Adipocyte (in vitro differentiated cells): Measurements from ENCODE around the gene PPIC.

Experiments used
- DNase-seq: peaks from one replicate; pipeline ENCODE4 v3.0.0-alpha.2; 2015; ENCODE audit warnings: low read depth
- H3K27me3 ChIP-seq: replicated peaks from 2 replicates; pipeline ENCODE4 v1.7.0; 2013; ENCODE audit warnings: mild to moderate bottlenecking, low read length, moderate library complexity; ENCODE audit not compliant: control insufficient read depth, insufficient read depth
- H3K36me3 ChIP-seq: 2 replicates; pipeline ENCODE4 v1.7.0; 2013; ENCODE audit warnings: low read length, mild to moderate bottlenecking, moderate library complexity; ENCODE audit not compliant: control insufficient read depth, insufficient read depth, severe bottlenecking
- H3K4me1 ChIP-seq: 2 replicates; pipeline ENCODE4 v1.7.0; 2013; ENCODE audit warnings: mild to moderate bottlenecking, low read length, moderate library complexity; ENCODE audit not compliant: control insufficient read depth, insufficient read depth
- H3K4me3 ChIP-seq: 2 replicates; pipeline ENCODE4 v1.7.0; 2013; ENCODE audit warnings: mild to moderate bottlenecking, low read length, moderate library complexity
- H3K9ac ChIP-seq: 2 replicates; pipeline ENCODE4 v1.7.0; 2013; ENCODE audit warnings: mild to moderate bottlenecking, low read length, moderate library complexity
- H3K9me3 ChIP-seq: 2 replicates; pipeline ENCODE4 v1.7.0; 2013; ENCODE audit warnings: mild to moderate bottlenecking, low read length, moderate library complexity; ENCODE audit not compliant: control insufficient read depth

PPIC gene

DNA sequence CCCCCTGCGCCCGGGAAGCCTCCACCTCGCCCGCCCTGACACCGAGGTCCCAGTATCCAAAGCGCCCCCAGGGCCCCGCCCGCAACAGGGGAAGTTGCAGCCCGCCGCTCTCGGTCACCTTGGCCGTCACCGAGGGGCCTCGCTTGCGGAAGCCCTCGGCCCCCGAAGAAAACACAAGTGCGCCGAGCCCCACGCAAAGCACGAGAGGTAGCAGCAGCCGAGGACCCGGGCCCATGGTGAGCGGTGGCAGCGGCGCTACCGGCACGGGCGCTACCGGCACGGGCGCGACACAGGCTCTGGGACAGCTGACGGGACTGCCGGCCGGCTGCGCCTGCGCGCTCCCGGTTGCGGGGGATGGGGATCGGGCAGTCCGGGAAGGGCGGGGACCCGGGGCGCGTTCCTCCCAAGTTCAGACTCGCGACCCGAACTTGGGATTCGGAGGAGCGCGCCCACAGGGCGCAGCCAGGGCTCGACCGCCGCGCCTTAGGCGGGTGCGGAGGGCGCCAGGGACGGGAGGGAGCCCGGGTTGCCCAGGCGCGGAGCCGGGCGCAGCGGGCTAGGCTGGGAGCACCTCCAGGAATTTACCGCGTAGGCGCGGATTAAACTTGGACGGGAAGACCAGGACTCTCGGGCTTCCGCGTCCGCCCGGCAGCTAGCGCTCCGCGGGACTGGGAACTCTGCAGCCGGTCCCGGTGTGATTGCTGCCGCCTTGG lies at the start of gene PPIC:
TSS of gene PPIC (minus strand) at position 335 of the 713 bp plus-strand sequence. CDS start at position 235, 100 bp downstream.
- DNase-seq = peak; percentile 91
- Histone ChIP-seq H3K4me3 (peak within 1 kb of the TSS; percentile 92), H3K9ac (peak within 1 kb of the TSS; percentile 92), H3K36me3 (no peaks in the 10 kb centered on the region), H3K27me3 (no peaks in the 10 kb centered on the region), H3K4me1 (peaks cover 12% of the 10 kb centered on the region), H3K9me3 (no peaks in the 10 kb centered on the region)

DNA sequence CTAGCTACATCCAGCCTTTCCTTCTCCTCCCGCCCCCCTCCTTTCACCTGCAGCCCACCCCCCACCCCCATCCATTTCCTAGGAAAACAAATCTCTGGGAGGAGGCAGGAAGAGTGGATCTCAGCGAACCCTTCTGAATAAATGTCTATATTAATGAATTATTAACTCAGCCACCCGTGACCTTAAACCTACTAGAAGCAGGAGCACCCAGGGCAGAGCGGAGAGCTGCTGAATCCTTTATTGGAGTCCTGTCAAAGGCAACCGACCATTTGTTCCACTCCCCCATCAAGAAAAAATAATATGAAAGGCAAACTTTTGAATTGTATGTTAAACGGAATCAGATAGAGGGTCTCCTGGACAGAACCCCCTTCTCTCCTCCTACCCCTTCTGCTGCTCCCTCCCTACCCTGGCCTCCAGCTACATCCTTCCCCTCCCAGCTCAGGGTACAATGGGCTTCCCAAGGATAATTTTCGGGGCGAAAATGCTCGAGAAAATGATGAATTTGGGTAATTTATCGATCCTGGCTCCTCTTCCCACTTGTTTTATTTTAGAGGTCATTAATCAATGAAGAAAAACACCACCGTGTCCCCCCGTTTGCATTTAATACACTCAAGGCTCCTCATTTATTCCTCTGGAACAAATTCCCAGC lies 49.2 kb upstream of the PPIC start:
- H3K4me3 ChIP-seq = no peak overlapping the region
- H3K36me3 ChIP-seq = no peaks in the 10 kb centered on the region
- peaks cover 18% of the 10 kb centered on the region for H3K27me3 ChIP-seq
- H3K9ac ChIP-seq = no peak overlapping the region
- H3K9me3 ChIP-seq = no peaks in the 10 kb centered on the region
- DNase-seq = no peak
- peaks cover 4% of the 10 kb centered on the region for H3K4me1 ChIP-seq

DNA sequence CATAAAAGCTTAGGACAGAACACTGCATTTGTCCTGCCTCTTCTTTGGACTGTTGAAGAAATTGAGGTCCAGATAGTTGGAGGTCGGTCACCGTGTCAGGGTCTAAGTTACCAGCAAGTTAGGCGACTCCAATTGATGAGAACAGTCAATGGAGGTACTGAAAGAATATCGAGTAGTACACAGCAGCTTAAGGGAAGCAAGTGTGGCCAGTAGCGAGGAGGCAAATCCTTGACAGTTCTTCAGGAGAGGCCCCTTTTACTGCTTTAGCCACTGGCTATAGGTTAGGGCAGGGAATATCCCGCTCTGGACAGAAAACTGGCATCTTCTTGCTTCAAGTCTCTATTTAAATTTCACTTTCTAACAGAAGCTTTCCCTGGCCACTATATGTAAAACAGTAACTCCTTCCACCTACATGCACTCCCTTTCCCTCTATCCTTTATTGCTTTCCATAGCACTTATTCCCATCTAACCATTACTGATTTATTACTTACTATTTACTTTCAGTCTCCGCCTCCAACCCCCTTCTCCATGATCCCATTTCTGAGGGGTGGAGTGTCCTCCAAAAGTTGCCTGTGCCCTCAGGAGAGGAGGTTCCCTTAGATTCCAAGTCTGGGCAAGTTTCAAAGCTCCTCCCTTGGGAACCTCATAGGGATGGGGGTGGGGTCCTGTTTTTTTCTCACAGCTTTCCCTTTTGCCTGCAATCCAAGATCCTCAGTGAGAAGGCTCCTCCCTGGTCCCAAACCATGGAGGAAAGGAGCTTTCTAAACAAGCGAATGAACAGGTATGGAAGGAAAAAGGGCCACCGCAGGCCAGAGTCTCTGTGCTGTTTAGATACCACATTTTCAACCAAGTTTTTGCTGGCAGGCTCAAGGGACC lies 48.4 kb upstream of the PPIC start:
- H3K9ac ChIP-seq = no peak overlapping the region
- DNase-seq = no peak
- no peaks in the 10 kb centered on the region for H3K36me3 ChIP-seq
- peaks cover 4% of the 10 kb centered on the region for H3K4me1 ChIP-seq
- no peak overlapping the region for H3K4me3 ChIP-seq
- H3K27me3 ChIP-seq = peaks cover 16% of the 10 kb centered on the region
- no peaks in the 10 kb centered on the region for H3K9me3 ChIP-seq

DNA sequence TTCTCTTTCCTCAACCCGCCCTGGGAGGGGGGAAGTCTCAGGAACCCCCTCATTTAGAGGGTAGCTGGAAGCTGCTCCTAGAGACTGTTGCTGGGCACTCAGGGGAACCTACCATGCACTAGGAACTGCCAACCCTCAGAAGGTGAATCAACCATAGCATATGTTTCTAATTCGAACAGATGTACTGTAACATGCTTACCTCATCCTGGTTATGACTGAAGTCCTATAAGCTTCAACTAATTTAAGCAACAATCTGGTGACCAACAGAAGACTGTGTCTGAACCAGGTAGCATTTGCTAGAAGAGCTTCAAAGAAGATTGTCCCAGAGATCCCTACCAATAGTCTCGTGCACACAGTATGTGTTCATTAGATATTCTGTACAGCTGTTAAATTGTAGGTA lies 46.8 kb upstream of the PPIC start:
- Histone ChIP-seq H3K4me3 (no peak overlapping the region), H3K27me3 (peaks cover 11% of the 10 kb centered on the region)

DNA sequence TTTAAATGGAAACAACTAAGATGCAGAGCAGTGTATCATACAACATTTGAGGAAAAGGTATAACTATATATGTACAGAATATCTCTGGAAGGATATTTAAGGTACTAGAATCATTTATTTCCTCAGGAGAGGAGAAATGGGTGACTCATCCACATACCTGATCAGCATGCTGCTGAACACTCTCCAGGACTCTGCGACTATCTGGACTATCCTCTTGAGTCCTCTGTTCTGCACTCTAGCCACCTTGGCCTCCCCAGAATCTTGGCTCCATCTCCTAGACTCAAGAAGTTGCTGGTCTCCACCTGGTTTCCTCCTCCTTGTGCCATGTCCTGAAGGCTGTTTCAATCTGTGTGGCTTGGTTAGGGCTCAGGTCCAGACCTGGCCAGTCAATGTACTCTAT lies 43.7 kb upstream of the PPIC start:
- DNase-seq = no peak
- Histone ChIP-seq H3K9me3 (no peaks in the 10 kb centered on the region), H3K4me3 (no peak overlapping the region), H3K4me1 (no peaks in the 10 kb centered on the region), H3K36me3 (no peaks in the 10 kb centered on the region), H3K9ac (no peak overlapping the region), H3K27me3 (no peaks in the 10 kb centered on the region)

More for the DNA sequence above, 46.8 kb upstream of the PPIC start:
- no peaks in the 10 kb centered on the region for H3K4me1 ChIP-seq
- peak; percentile 40 for DNase-seq
- H3K36me3 ChIP-seq = no peaks in the 10 kb centered on the region
- no peak overlapping the region for H3K9ac ChIP-seq
- no peaks in the 10 kb centered on the region for H3K9me3 ChIP-seq

DNA sequence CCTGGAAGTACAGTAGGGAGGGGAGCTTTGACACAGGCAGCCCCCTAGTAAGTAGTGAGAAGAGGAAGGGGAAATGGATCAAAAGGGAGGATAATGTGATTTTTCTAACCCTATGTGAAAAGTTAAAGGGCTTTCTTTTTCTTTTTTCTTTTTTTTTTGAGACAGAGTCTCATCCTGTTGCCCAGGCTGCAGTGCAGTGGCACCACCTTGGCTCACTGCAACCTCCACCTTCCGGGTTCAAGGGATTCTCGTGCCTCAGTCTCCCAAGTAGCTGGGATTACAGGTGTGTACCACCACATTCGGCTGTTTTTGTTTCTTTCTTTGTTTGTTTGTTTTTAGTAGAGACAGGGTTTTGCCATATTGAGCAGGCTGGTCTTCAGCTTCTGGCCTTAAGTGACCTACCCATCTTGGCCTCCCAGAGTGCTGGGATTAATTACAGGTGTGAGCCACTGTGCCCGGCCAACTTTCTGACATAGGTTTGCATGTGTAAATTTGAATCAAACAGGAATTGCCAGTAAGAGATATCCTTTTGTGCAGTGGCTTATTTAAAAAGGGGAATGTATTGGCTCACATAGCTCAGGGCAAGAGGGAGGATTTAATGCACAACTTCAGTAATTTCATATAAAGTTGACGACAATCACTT lies 39.1 kb upstream of the PPIC start:
- no peak overlapping the region for H3K4me3 ChIP-seq
- no peaks in the 10 kb centered on the region for H3K27me3 ChIP-seq
- no peaks in the 10 kb centered on the region for H3K36me3 ChIP-seq
- no peak for DNase-seq
- H3K9ac ChIP-seq = no peak overlapping the region
- H3K9me3 ChIP-seq = no peaks in the 10 kb centered on the region
- H3K4me1 ChIP-seq = no peaks in the 10 kb centered on the region

DNA sequence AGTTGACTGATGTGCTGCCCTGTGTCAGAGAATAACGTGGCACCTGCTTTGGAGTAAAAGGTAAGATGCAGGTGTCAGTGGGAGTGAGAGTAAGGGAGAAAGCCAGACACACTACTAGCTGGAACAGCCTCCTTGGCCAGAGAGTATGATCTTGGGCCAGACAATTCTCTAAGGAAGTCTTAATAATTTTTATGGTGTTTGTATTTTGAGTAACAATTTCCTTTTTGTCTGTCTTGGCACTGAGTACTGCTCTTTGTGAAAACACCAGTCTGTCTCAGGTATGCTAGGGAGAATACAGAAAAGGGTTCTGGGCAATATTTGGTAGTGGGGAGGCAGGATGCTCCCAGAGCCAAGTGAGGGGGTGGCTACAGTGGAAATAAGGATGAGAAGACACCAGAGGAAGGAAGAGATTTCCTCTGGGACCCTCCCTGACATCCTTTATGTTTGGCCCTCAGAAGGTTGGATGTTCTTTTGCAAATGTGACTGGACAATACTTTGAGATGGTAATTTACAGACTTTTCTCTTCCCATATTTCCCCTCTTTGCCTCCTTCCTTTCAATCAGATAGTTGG lies 31.9 kb upstream of the PPIC start:
- H3K27me3 ChIP-seq = no peaks in the 10 kb centered on the region
- H3K9ac ChIP-seq = no peak overlapping the region
- no peaks in the 10 kb centered on the region for H3K9me3 ChIP-seq
- no peaks in the 10 kb centered on the region for H3K36me3 ChIP-seq
- no peak overlapping the region for H3K4me3 ChIP-seq
- DNase-seq = no peak
- no peaks in the 10 kb centered on the region for H3K4me1 ChIP-seq

DNA sequence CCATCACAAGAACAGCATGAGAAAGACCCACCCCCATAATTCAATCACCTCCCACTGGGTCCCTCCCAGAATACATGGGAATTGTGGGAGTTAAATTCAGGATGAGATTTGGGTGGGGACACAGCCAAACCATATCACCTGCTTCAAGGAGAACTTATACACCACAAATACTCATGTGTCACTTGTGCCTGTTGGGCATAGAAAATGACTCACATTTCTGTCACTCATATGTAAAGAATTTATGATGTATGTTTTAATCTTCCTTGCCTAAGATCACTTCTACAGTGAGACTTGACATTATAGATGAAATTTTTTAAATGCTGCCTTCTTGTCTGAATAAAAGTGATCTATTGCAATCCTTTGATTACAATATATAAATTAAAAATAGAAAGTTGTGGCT lies 29.5 kb upstream of the PPIC start:
- no peak for DNase-seq
- Histone ChIP-seq H3K36me3 (no peaks in the 10 kb centered on the region), H3K9me3 (peaks cover 7% of the 10 kb centered on the region), H3K9ac (no peak overlapping the region), H3K4me3 (no peak overlapping the region), H3K27me3 (no peaks in the 10 kb centered on the region), H3K4me1 (no peaks in the 10 kb centered on the region)

DNA sequence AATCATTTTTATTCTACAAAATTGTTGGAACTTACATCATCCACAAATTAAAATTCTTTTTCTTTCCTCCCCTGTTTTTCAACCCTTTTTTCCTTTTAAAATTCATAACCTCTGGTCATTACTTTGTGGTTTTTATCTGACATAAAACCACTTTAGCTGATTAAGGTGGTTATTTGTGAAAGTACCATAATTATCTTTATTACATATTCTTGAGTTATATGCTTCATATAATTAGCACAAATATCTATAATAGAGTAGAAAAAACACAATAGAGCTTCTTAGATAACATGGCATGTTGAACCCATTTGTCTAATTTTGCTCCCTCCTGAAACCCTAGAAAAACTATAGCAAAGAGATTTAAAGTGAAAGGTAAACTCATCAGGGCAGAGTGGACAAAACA lies 22.9 kb upstream of the PPIC start:
- no peaks in the 10 kb centered on the region for H3K27me3 ChIP-seq
- H3K9ac ChIP-seq = no peak overlapping the region
- H3K9me3 ChIP-seq = peaks cover 19% of the 10 kb centered on the region
- H3K4me1 ChIP-seq = no peaks in the 10 kb centered on the region
- DNase-seq = no peak
- H3K4me3 ChIP-seq = no peak overlapping the region
- no peaks in the 10 kb centered on the region for H3K36me3 ChIP-seq

DNA sequence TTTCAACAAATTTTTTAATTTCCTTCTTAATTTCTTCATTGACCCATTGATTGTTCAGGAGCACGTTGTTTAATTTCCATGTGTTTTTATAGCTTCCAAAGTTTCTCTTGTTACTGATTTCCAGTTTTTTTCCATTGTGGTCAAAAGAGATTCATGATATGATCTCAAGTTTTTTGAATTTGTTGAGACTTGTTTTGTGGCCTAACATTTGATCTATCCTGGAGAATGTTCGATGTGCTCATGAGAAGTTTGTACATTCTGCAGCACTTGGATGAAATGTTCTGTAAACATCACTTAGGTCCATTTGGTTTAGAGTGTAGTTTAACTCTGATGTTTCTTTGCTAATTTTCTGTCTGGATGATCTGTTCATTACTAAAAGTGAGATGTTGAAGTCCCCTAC lies 14.7 kb upstream of the PPIC start:
- H3K27me3 ChIP-seq = no peaks in the 10 kb centered on the region
- H3K4me1 ChIP-seq = no peaks in the 10 kb centered on the region
- H3K9ac ChIP-seq = no peak overlapping the region
- H3K9me3 ChIP-seq = peaks cover 25% of the 10 kb centered on the region
- no peak for DNase-seq
- no peaks in the 10 kb centered on the region for H3K36me3 ChIP-seq
- no peak overlapping the region for H3K4me3 ChIP-seq
